GM20431 (cell line): ENCODE results near the gene KRTAP1-4.
"Not testable (repeated sequence)": the region's sequence is repeated elsewhere in the genome, so short reads cannot be mapped to it uniquely, and the experiment has no call there.

ENCODE experiments used
- in situ Hi-C: fragments of 300-500 bp; cut with MseI, MboI; formaldehyde crosslinking; loops from one replicate; pipeline ENCODE4 v1.15.0; 2020; ENCODE audit warnings: low sequenced_read_pairs; ENCODE audit not compliant: unreplicated experiment

Gene KRTAP1-4

DNA sequence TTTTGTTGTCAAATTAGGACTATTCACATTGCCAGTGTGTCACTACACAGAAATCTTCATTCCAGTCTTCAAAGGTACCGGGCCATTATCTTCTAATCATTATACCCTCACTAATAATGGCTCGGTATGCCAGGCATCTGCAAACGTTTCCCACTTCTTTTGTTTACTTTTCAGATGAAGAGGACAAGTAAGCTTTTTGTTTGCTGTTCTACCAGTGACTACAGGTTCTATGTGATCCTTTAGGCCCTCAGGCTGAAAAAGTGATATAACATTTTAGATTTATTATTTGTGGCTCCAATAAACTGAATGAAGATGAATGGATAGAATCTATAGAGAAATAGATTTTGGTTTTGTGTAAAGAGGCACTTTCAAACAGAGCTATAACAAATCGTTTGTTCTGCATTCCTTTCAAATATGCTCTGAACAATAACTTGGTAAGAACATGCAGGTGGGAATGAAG lies 20.7 kb downstream of the KRTAP1-4 start:
- in situ Hi-C loops, result no loop called here

DNA sequence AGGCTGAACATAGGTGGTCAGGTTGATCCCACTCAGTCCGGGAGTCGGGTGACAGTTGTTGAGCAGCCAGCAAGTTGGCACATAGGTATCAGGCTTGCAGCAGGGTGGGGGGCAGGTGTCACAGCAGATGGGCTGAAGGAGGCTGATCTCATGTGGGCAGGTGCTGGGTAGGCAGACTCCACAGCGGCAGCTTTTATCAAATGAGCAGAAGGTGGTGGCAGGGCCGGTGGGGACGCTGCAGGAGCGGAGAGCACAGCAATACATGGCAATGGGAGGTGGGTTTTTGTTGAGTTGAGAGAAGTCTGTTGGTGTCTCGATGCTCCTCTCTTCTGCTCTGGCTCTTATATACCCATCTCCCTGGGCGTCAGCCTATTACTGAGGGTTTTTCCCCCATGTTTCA lies 21.2 kb downstream of the KRTAP1-4 start, which contains the start of gene KRTAP3-1:
Gene KRTAP3-1 (minus strand): TSS at position 318 of the 400 bp plus-strand sequence. CDS start 54 bp downstream, at position 264.
- in situ Hi-C loops, result no loop called here

DNA sequence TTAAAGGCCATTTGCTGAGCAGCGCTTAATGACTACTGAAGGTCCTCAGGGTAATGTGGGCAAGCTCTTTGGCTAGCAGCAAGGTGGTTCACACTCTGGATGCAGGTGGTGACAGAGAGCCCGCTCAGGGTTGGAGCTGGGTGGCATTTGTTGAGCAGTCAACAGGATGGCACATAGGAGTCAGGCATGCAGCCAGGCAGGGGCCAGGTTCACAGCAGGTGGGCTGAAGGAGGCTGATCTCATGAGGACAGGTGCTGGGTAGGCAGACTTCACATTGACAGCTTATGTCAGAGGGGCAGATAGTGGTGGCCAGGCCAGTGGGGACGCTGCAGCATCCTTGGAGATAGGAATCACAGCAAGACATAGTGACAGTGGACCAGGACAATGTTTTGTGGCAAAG lies 25.6 kb downstream of the KRTAP1-4 start:
- in situ Hi-C loops, result no loop called here

DNA sequence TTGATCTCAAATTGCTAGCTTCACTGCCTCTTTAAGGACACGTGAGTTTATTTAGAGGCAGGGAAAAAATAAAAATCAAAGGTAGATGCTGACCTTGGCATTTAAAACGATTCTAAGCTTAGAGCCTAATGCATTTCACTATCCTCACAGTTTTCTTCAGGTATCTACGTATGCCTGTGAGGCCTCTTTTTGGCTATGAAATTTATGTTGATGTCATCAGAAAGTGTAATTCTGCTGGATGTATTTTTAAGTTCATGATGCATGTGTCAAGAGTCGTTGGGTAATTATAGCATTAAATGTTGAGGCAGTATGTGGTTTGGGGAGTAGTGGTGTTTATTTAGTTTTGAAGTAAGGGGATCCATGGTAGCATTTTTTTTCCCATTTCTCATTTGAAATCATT lies 26.1 kb downstream of the KRTAP1-4 start:
- in situ Hi-C loops, result no loop called here

DNA sequence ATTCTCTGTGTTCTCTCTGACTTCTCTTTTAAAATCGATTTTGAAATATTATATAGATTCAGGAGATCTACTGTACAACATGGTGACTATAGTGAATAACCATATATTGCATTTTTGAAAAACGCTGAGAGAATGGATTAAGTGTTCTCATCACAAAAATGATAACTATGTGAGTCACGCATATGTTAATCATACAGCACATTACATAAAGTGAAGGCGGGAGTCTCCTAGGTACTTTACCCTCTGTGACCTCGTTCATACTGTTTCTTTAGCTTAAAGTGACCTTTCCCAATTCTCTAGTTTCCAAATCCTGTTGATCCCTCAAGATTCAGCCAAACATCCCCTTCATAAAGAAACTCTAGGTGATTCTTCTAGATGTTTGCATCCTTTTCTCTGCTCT lies 27.2 kb downstream of the KRTAP1-4 start:
- in situ Hi-C loops, result no loop called here

DNA sequence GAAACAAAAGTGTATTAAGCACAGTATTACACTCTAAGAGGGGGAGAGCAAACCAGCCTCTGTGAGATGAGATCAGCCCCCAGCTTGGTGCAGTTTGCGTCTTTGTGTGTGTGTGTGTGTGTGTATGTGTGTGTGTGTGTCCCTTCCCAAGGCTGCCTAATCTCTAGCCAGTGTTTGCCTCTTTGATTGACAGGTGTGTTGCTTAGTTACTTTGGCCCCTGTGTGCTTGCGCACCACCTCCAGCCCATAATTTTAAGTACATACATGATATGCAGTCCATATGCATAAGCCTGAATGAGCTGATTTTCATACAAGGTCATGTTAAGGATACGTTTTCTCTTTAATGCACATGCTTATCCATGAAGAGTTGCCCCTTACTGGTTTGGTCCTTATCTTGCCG lies 28.2 kb downstream of the KRTAP1-4 start:
- in situ Hi-C loops, result no loop called here

DNA sequence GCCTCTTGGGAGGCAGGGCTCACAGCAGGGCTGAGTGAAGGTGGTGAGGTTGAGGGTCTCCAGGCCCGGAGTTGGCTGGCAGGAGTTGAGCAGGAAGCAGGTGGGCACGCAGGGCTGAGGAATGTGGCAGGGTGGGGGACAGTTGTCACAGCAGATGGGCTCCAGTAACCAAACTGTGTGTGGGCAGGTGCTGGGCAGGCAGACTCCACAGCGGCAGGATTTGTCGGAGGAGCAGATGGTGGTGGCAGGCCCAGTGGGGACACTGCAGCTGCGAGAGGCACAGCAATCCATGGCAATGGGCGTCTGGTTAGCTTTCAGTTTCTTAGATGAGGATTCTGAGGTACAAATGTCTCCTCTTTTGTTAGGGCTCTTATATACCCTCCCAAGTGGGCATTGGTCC lies 30.4 kb downstream of the KRTAP1-4 start, which contains the start of gene KRTAP3-2:
Gene KRTAP3-2 (minus strand): TSS at position 344 of the 400 bp plus-strand sequence. CDS start 53 bp downstream, at position 291.
- in situ Hi-C loops, result not testable (repeated sequence)

DNA sequence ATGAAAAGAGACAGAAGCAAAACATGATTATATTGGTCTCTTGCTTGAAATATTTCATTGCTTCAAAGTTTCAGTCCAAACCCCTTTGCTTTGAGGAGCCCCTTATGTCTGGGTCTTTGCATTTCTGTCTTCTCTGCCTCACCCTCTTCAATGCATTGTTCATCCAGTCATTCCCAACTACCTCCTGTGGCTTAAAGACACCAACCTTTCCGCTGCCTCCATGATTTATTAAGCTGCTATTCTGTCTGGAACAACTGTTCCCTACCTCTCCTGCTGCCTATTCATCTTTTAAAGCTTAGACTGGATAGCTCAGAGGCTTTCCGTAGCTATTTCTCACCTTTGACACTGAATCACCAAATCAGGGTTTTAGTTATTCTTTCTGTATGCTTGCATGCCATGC lies 32.6 kb downstream of the KRTAP1-4 start:
- in situ Hi-C loops, result no loop called here

DNA sequence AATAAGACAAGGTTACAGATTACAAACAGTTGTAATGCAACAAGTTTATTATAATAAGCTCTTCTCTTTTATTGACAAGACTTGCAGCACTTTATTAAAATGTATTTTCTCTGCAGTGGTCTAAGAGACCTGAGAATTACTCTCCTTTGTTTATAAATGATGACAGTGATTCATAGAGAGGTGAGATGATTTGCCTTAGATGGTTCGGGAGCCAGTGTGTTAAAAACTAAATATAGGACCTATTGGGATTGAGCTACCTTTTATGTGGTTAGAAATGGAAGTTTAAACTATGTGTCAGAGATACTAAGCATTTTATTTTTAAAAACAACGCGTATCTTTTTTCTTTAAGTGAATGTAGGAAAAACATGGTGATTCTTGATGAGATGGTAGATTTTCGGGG lies 33.2 kb downstream of the KRTAP1-4 start:
- in situ Hi-C loops, result no loop called here

DNA sequence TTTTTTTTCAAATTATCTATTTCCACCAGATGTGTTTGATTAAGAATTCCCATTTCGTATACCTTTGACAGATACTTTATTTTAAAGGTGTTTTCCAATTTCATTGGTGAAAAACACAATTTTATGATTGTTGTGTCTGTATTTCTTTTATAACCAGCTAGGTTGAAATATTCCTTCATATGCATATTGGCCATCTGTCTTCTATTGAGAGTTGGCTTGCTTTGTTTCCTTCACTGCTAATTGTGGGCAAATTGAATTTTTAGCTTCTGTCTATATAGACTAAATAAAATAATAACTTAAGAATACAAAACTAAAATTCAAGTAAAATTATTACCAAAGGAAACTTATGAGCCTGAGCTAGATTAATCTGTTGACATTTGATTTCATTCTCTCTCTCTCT lies 34.9 kb downstream of the KRTAP1-4 start:
- in situ Hi-C loops, result no loop called here

DNA sequence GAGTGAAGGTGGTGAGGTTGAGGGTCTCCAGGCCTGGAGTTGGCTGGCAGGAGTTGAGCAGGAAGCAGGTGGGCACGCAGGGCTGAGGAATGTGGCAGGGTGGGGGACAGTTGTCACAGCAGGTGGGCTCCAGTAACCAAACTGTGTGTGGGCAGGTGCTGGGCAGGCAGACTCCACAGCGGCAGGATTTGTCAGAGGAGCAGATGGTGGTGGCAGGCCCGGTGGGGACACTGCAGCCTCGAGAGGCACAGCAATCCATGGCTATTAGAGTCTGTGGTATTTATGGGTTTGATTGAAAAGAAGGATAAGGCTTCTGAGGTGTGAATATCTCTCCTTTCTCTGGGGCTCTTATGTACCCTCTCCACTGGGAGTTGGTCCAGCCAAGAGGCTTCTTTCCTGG lies 36.2 kb downstream of the KRTAP1-4 start, which contains the start of gene KRTAP3-3:
Gene KRTAP3-3 (minus strand): TSS at position 326 of the 400 bp plus-strand sequence. CDS start 67 bp downstream, at position 259.
- in situ Hi-C loops, result no loop called here

DNA sequence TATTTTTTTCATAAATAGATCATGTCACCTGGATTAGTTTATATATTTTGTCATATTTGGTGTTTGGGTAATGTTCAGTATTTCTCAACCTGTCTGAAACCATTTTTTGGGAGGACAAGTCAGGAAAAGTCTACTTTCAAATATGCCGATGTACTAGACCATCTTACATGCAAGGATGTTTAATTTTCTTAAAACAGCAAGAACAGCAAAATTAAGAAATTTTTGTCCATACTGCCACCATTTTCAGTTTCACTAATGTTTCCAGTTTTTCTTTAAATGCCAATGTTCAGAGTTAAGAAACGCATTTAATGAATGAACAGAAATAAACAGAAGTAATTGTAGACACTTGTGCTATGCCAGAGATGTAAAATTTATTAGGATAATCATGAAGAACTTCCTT lies 36.9 kb downstream of the KRTAP1-4 start:
- in situ Hi-C loops, result no loop called here

DNA sequence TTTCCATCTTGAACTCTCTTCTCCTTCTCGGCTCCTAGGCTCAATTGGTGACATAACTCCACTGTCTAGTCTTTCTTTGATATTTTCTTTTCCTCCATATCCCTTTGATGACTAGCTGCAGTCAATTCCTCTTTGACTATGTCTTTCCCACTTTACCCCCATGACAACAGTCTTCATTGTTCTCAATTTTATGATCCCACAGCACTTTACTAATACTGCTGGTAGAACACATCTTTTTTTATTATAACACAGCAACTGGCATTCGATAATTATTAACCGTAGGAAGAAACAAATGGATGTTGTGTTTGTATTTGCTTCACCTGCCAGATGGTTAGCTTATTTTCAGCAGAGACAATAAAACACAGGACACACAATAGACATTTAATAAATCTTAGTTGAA lies 37.3 kb downstream of the KRTAP1-4 start:
- in situ Hi-C loops, result no loop called here

DNA sequence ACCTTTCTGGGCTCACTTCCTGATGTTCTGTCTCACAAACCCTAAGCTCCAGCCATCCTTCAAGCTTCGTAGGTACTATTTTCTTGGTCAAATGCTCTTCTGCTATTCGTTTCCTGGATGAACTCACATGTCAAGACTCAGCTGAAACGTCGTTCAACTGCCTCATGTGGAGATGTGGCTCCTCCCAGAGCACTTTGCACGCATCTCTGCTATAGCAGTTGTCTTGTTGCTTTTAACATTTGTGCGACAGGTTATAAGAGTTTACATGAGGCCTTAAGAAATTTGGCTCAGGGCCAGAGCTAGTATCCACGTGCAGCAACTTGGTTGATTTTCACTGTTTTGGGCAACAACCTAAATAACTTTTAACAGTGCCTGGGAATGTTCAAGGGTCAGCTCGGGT lies 43.1 kb downstream of the KRTAP1-4 start:
- in situ Hi-C loops, result no loop called here

DNA sequence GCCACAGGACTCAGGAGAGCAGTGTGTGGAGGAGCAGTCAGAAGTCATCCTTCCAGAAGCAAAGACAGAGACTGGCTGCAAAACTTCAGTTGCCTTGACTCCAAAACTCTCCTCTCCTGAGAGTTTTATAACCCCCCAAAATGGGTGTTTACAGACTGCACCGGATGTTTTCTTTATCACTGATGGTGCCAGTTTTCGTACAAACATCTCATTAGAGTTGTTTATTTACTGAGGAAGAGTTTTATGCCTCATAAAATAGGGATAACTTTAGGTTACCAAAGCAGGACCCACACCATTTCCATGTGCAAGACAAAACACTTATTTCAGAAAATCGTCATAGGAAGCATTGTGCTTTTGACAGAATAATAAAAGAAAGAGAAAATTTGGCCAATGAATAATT lies 45.8 kb downstream of the KRTAP1-4 start, which contains the start of gene KRT40:
Gene KRT40 (minus strand): TSS at position 101 of the 400 bp plus-strand sequence. CDS start 53 bp downstream, at position 48.
- in situ Hi-C loops, result no loop called here

DNA sequence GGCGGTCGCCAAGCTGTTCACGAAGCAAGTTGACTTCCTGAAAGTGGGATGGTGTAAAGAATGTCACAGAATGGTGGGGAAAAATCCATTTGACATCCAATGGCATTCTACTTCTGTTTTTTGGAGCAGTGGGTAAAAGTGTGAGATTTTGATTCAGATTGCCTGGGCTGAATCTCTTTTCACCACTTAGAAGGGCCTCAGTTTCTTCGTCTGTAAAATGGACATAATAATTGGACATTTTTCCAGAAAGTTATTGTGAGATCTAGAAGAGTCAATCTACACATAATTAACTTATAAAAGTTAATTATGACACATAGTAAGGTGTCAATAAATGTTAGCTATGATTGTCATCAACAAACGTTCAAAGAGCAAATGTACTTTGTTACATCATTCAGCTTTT lies 48.9 kb downstream of the KRTAP1-4 start:
- in situ Hi-C loops, result no loop called here

DNA sequence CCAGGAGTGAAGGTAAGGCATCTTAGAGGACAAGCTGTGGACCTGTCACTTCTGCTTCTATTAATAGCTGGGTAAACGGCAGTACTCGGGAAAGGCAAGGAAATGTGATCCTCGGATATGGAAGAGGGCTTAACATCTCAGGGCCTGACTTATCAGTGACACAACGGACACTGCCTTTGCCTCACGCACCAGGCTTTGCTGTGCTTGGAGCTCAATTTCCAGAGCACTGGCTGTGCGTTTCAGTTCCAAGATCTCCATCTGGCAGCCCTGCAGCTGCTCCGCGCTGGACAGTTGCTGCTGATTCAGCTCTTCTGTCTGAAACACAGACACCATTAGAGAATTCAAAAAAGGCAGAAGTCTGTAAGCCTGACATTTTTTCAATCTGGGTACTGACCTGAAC lies 49.4 kb downstream of the KRTAP1-4 start:
- in situ Hi-C loops, result no loop called here

DNA sequence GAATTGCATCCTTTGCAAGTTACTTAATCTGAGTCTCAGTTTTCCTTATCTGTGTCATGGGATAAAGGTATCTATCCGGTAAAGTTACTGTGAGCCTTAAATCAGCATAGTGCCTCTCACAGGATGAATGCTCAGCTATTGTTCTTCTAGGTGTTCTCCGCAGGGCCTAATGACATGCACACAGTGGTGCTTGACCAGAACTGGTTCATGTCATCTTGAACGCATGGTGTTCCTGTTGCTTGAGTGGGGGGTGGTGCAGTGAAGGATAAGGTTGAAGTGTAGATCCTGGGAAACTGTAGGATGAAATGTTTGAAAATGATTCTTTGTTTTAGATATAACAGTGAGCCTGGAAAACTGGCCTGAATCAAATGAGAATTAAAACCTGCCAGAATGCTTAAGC lies 49.9 kb downstream of the KRTAP1-4 start:
- in situ Hi-C loops, result no loop called here
